Measurements from ENCODE around the gene NLGN1. TPM values are rescaled to one million over a fixed set of nuclear protein-coding genes. Genes with fewer than 3 reads are reported as not detected.

Gene NLGN1
- total and polyA plus RNA-seq, 2 of the 8 experiments (the other 6 are each of a cell fraction or from before 2014, with no cell fraction given) = 7.8 to 14.8 TPM

DNA sequence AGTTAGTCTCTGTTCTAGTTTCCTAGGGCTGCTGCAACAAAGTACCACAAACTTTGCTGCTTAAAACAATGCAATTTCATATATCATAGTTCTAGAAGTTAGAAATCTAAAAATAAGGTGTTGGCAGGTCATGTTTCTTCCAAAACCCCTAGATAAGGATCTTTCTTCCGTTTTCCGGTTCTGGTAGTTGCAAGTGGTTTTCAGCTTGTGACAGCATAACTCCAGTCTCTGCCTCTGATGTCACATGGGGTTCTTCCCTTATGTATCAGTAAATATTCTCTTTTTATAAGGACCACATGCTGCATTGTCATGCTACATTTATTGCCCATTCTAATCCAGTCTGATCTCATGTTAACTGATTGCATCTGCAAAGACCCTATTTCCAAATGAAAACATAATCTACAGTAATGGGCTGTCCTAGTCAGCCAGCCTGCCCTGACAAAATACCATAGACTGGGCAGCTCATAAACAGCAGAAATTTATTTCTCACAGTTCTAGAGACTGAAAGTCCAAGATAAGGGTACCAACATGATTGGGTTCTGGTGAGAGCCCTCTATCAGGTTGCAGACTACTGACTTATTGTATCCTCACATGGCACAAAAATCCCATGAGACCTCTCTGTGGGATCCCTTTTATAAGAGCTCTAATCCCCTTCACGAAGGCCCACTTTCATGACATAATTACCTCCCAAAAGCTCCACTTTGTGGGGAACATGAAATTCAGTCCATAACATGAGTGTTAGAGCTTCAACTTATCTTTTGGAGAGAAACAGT lies 819.6 kb downstream of the NLGN1 start:
- Histone ChIP-seq H3K4ac (replicated peaks; ENCODE audit: insufficient read length, low read depth, low read length) (no peak overlapping the region), H4K8ac (ENCODE audit: extremely low read depth, insufficient read depth, low read length) (no peak overlapping the region), H2AFZ (ENCODE audit: low read length) (no peak overlapping the region), H3K27ac (ENCODE audit: low read depth, low read length) (no peak overlapping the region), H3K4me3 (ENCODE audit: extremely low read depth in 1 of 4, insufficient read depth in 2 of 4, low read depth in 3 of 4, low read length in 4 of 4) (no peak overlapping the region), H3K23me2 (ENCODE audit: low read depth, low read length) (no peaks in the 10 kb centered on the region), H3K9ac (replicated peaks in 1 of 4; ENCODE audit: extremely low read depth in 1 of 4, low read depth in 3 of 4, low read length in 3 of 4) (no peak overlapping the region), H2AK5ac (ENCODE audit: low read depth, low read length) (no peak overlapping the region), H3K14ac (ENCODE audit: insufficient read length) (no peak overlapping the region), H2BK20ac (ENCODE audit: low read length) (no peak overlapping the region), H3K36me3 (ENCODE audit: control insufficient read depth in 2 of 4, insufficient read depth in 4 of 4, low read length in 3 of 4) (0 out of 8 replicates have a peak, but pooled peaks cover 0 to 3% (median 0%) of the 10 kb centered on the region in 4 experiments), H3K18ac (ENCODE audit: extremely low read depth, low read length) (no peak overlapping the region), H3K4me2 (ENCODE audit: insufficient read depth in 1 of 2, low read depth in 2 of 2, low read length in 2 of 2) (no peak overlapping the region), H3K27me3 (replicated peaks in 1 of 4; ENCODE audit: control insufficient read depth in 3 of 4, extremely low read depth in 1 of 4, insufficient read depth in 3 of 4, low read length in 3 of 4) (peaks cover 0 to 1% (median 0%) of the 10 kb centered on the region in 4 experiments; a peak in 1 of 7 replicates), H4K91ac (replicated peaks; ENCODE audit: insufficient read length, low read length) (no peak overlapping the region), H2BK5ac (ENCODE audit: low read depth, low read length) (no peak overlapping the region), H3K79me1 (ENCODE audit: low read depth, low read length) (no peaks in the 10 kb centered on the region), H3K9me3 (ENCODE audit: insufficient read depth in 2 of 2, low read depth in 1 of 2, low read length in 1 of 2) (peaks cover 0 to 2% of the 10 kb centered on the region in 2 experiments; a peak in 1 of 4 replicates), H4K5ac (ENCODE audit: insufficient read length, low read depth, low read length) (no peak overlapping the region), H2BK12ac (ENCODE audit: low read depth, low read length) (no peak overlapping the region), H3K56ac (replicated peaks; ENCODE audit: insufficient read length, low read depth, low read length) (no peak overlapping the region), H2BK120ac (replicated peaks; ENCODE audit: low read depth, low read length) (no peak overlapping the region), H4K20me1 (replicated peaks in 1 of 2; ENCODE audit: control insufficient read depth in 1 of 2, insufficient read depth in 2 of 2, low read length in 2 of 2) (no peaks in the 10 kb centered on the region), H3K23ac (ENCODE audit: insufficient read length) (no peak overlapping the region), H3K4me1 (replicated peaks in 1 of 4; ENCODE audit: control insufficient read depth in 3 of 4, insufficient read depth in 4 of 4, low read length in 3 of 4) (peaks cover 0 to 4% (median 2%) of the 10 kb centered on the region in 4 experiments; a peak in 2 of 7 replicates), H2BK15ac (ENCODE audit: low read length) (0 out of 2 replicates have a peak overlapping the region, but pooled peaks have one; percentile 20), H3K79me2 (ENCODE audit: control insufficient read depth in 1 of 2, insufficient read depth in 2 of 2, low read length in 2 of 2) (no peaks in the 10 kb centered on the region)
- CTCF ChIA-PET (ENCODE audit: partially characterized antibody) = interaction anchor here (1.4 kb wide), 1 partner anchor 10 kb away, joined by 3 read pairs; no protein-coding TSS in a partner anchor
- TF ChIP-seq TCF12 (IDR thresholded peaks at IDR 0.05; ENCODE audit: low read depth, low read length) (no peak), TAF1 (IDR thresholded peaks at IDR 0.05; ENCODE audit: low read depth, low read length) (no peak), TEAD4 (IDR thresholded peaks at IDR 0.05; ENCODE audit: low read depth, low read length) (no peak), EGR1 (IDR thresholded peaks at IDR 0.05; ENCODE audit: borderline replicate concordance, low read depth, low read length) (no peak), KDM4A (IDR thresholded peaks at IDR 0.05; ENCODE audit: low read depth, low read length, severe bottlenecking) (no peak), HDAC2 (IDR thresholded peaks at IDR 0.05; ENCODE audit: borderline replicate concordance in 1 of 2, low read depth in 2 of 2, low read length in 2 of 2) (no peak), E2F6 (IDR thresholded peaks at IDR 0.05) (no peak)
- DNase-seq (ENCODE audit: low read depth in 1 of 2, low spot score in 2 of 2) = no peak
- WGBS, 2 experiments (ENCODE audit: extremely low coverage in 1 of 2, insufficient coverage in 1 of 2, insufficient read length in 1 of 2, insufficient replicate concordance in 2 of 2, low coverage in 1 of 2, low lambda C conversion rate in 2 of 2, missing lambda C conversion rate in 1 of 2) = 95% methylated on average over 3 of the region's 3 CpGs; no CpG with 5 or more reads in 1 of the 2 experiments
- FAIRE-seq = no peak
- POLR2A ChIA-PET (ENCODE audit: partially characterized antibody) = no interaction called here
